Lung (tissue), 12 donors: ENCODE data around the gene CNPY3. TPM values are rescaled to one million over a fixed set of nuclear protein-coding genes. Genes with fewer than 3 reads are reported as not detected.
"Not testable (repeated sequence)": the region's sequence is repeated elsewhere in the genome, so short reads cannot be mapped to it uniquely, and the experiment has no call there.

Experiments used
- ATAC-seq: fragments of 200-7000 bp; cut with Tn5 transposase; one replicate; pipeline ENCODE4 v1.9.1; 2020; ENCODE audit warnings: moderate number of reproducible peaks; ENCODE audit not compliant: insufficient read depth, low FRiP score
- DNase-seq, 3 donors: peaks; one replicate each; pipeline ENCODE4 v3.0.0-alpha.2; 2013 to 2017
- H3K27ac ChIP-seq, 2 donors: one replicate each; pipeline ENCODE4 v1.5.1; 2013; ENCODE audit warnings: mild to moderate bottlenecking in 2 of 2, moderate library complexity in 2 of 2, control low read depth in 1 of 2, inconsistent platforms in 1 of 2, low read depth in 1 of 2, low read length in 1 of 2
- H3K27me3 ChIP-seq, 3 donors: one replicate each; pipeline ENCODE4 v1.5.1; 2013; ENCODE audit warnings: low read length in 2 of 3; ENCODE audit not compliant: control insufficient read depth in 3 of 3, insufficient read depth in 3 of 3
- H3K36me3 ChIP-seq, 4 donors: one replicate each; pipeline ENCODE4 v1.5.1; 2013; ENCODE audit warnings: low read length in 4 of 4, mild to moderate bottlenecking in 1 of 4, moderate library complexity in 1 of 4; ENCODE audit not compliant: control insufficient read depth in 4 of 4, insufficient read depth in 4 of 4
- H3K4me1 ChIP-seq, 5 donors: one replicate each; pipeline ENCODE4 v1.5.1; 2013; ENCODE audit warnings: low read length in 5 of 5, mild to moderate bottlenecking in 2 of 5, moderate library complexity in 1 of 5; ENCODE audit not compliant: control insufficient read depth in 5 of 5, insufficient read depth in 5 of 5
- H3K4me3 ChIP-seq: one replicate; pipeline ENCODE4 v1.5.1; 2013; ENCODE audit warnings: mild to moderate bottlenecking, control low read depth, moderate library complexity
- H3K9ac ChIP-seq, 2 donors: one replicate each; pipeline ENCODE4 v1.5.1; 2013; ENCODE audit warnings: low read length in 2 of 2, control low read depth in 1 of 2; ENCODE audit not compliant: insufficient read depth in 1 of 2
- H3K9me3 ChIP-seq, 4 donors: one replicate each; pipeline ENCODE4 v1.5.1; 2013; ENCODE audit warnings: low read length in 3 of 4, mild to moderate bottlenecking in 1 of 4, moderate library complexity in 1 of 4; ENCODE audit not compliant: control insufficient read depth in 4 of 4, insufficient read depth in 3 of 4
- WGBS, 2 donors: extraction: QIAGEN DNeasy Blood & Tissue Kit; methylation state at CpG; one replicate each; pipeline ENCODE4 v1.1.7; 2013; 5-methylcytosine and 5-hydroxymethylcytosine counted together
- polyA plus RNA-seq, 2 donors: library from polyadenylated mRNA; stranded (reverse); fragments of 200-250 nt; gene quantifications; one replicate each; pipeline ENCODE4 v1.2.1, GENCODE V29; 2013
- total RNA-seq, 2 donors: library from RNA; depleted of rRNA in 1 of 2; stranded (reverse); fragments of >200 nt in 1 of 2; gene quantifications; one replicate each; pipeline ENCODE4 v1.2.1, GENCODE V29; 2014 to 2021
- TF ChIP-seq, protein P1 (sequence below): IDR thresholded peaks from 2 replicates; pipeline ENCODE4 v1.5.1; 2012; ENCODE audit warnings: mild to moderate bottlenecking; ENCODE audit errors: control extremely low read depth, extremely low read depth
- donor health status: control.
- donor health status: control.
- donor health status: Bipolar disorder and iron deficiency.
- donor health status: healthy.
- donor health status: DM: yes; HTN: yes; CAD: no.

The CNPY3 gene
- total and polyA plus RNA-seq, 4 donors = 36.0 to 90.5 (median 56.2) TPM

DNA sequence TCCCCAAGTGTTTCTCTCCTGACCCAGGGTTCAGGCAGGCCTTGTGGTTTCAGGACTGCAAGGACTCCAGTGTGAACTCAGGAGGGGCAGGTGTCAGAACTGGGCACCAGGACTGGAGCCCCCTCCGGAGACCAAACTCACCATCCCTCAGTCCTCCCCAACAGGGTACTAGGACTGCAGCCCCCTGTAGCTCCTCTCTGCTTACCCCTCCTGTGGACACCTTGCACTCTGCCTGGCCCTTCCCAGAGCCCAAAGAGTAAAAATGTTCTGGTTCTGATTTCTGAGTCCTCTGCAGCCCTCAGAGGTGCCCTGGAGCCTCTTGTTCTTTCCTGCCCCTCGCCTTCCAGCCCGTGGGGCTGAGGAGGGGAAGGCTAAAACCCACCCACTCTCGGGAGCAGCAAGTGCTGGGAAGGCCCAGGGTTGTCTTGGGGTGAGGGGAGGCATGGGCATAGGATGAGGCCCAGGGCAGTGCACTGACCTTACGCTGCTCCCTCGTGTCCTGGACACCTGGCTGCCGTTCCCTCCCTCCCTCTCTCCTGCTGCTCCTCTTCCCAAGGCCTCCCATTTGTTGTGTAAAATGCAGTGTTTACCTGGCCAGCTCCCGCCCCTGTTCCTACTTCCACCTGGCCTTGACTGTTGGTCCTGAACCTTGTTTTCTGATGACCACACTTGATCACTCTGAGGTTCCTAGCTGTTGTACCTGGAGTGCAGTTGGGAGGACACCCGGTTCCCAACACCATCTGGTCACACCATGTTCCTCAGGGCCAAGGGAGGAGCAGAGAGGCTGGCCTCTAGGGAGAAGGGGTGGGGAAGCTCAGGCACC is 9.9 kb downstream of the CNPY3 start:
- peaks cover 0 to 1% (median 0%) of the 10 kb centered on the region in 5 donors for H3K4me1 ChIP-seq
- H3K9ac ChIP-seq = no peak overlapping the region
- no peak overlapping the region for H3K27ac ChIP-seq
- TF ChIP-seq, protein P1, sequence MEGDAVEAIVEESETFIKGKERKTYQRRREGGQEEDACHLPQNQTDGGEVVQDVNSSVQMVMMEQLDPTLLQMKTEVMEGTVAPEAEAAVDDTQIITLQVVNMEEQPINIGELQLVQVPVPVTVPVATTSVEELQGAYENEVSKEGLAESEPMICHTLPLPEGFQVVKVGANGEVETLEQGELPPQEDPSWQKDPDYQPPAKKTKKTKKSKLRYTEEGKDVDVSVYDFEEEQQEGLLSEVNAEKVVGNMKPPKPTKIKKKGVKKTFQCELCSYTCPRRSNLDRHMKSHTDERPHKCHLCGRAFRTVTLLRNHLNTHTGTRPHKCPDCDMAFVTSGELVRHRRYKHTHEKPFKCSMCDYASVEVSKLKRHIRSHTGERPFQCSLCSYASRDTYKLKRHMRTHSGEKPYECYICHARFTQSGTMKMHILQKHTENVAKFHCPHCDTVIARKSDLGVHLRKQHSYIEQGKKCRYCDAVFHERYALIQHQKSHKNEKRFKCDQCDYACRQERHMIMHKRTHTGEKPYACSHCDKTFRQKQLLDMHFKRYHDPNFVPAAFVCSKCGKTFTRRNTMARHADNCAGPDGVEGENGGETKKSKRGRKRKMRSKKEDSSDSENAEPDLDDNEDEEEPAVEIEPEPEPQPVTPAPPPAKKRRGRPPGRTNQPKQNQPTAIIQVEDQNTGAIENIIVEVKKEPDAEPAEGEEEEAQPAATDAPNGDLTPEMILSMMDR = no peak
- 86 to 92% methylated on average over 9 of the region's 9 CpGs for WGBS, 2 donors
- H3K9me3 ChIP-seq = no peaks in the 10 kb centered on the region
- H3K36me3 ChIP-seq = peaks cover 7 to 52% (median 23%) of the 10 kb centered on the region in 4 donors
- H3K4me3 ChIP-seq = no peak overlapping the region
- H3K27me3 ChIP-seq = no peaks in the 10 kb centered on the region
- DNase-seq (no peak), ATAC-seq (no peak)

DNA sequence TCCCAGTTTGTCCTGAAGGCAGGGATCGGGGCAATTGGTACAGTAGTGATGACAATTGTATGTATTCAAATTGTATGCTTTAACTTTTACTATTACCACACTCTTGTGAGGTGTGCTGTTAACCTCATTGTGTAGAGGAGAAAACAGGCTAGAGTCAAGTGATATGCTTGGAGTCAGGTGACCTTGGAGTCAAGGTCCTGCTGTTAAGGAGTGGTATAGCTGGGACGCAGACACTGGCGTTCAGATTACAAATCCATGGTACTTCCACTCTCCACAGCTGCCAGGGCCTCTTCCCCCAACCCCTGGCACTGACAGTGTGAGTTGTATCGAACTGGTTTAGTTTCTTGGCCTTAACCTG is 10.5 kb downstream of the CNPY3 start:
- Histone ChIP-seq H3K9ac (no peak overlapping the region), H3K4me3 (no peak overlapping the region), H3K27me3 (no peaks in the 10 kb centered on the region), H3K9me3 (no peaks in the 10 kb centered on the region), H3K4me1 (no peaks in the 10 kb centered on the region), H3K36me3 (peaks cover 7 to 48% (median 22%) of the 10 kb centered on the region in 4 donors), H3K27ac (no peak overlapping the region)
- WGBS, 2 donors = 78 to 91% methylated on average over 4 of the region's 4 CpGs
- DNase-seq (no peak), ATAC-seq (no peak)
- TF ChIP-seq, protein P1 = no peak

DNA sequence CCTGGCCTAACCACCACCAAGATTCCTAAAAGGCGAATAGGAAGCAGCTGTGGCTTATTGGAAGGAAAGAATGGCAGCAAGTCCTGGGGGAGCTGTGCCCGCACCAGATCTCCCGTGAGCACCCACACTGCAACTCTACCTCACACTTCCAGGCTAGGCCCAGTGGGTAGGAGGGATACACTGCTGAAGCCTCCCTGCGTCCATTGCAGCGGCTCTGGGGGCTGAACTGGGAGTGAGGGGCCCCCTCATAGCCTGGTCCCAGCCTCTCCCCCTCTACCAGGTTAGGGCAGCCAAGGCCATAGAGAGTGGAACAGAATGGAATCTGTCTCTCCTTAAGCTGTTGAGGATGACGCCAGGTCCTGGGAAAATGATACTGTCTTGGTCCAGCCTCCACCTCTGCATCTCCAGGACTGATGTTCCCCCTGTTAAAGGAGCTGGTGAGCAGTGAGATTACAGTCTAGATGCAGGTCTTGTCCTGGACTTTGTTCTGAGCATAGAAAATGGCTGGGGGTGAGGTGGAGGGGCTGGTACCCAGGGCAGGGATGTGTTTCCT is 11.3 kb downstream of the CNPY3 start:
- H3K4me1 ChIP-seq = no peaks in the 10 kb centered on the region
- WGBS, 2 donors = 86 to 99% methylated on average over 6 of the region's 6 CpGs

DNA sequence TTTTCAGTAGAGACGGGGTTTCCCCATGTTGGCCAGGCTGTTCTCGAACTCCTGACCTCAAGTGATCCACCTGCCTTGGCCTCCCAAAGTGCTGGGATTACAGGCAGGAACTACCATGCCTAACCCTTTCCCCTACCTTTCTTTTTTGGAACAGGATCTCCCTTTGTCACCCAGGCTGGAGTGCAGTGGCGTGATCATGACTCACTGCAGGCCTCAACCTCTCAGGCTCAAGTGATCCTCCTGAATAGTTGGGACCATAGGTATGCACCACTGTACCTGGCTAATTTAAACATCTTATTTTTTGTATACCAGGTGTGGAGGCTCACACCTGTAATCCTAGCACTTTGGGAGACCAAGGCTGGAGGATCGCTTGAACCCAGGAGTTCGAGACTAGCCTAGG is 12.1 kb downstream of the CNPY3 start:
- H3K27ac ChIP-seq, H3K4me3 ChIP-seq, H3K9ac ChIP-seq, DNase-seq, H3K4me1 ChIP-seq, H3K27me3 ChIP-seq, H3K9me3 ChIP-seq: not testable (repeated sequence)
- peak; percentile 16 for ATAC-seq
- H3K36me3 ChIP-seq = peaks cover 3 to 38% (median 20%) of the 10 kb centered on the region in 4 donors
- WGBS, 2 donors = 95 to 96% methylated on average over 5 of the region's 5 CpGs

More for the DNA sequence above, 11.3 kb downstream of the CNPY3 start:
- H3K27me3 ChIP-seq = no peaks in the 10 kb centered on the region
- H3K9me3 ChIP-seq = no peaks in the 10 kb centered on the region
- H3K36me3 ChIP-seq = peaks cover 7 to 44% (median 21%) of the 10 kb centered on the region in 4 donors
- H3K9ac ChIP-seq = no peak overlapping the region
- TF ChIP-seq, protein P1 = no peak
- no peak for DNase-seq
- no peak for ATAC-seq
- no peak overlapping the region for H3K4me3 ChIP-seq
- H3K27ac ChIP-seq = no peak overlapping the region
